Activated CD8-positive, alpha-beta memory T cell treated with anti-CD3 and anti-CD28 coated beads for 4 hours (primary cell): Measurements from ENCODE around the gene RNF121.
A peak's percentile ranks its signal among the peaks of the same experiment; 100 is the strongest.

Source experiments
- DNase-seq, 2 donors: peaks; one replicate each; pipeline ENCODE4 v3.0.0-alpha.2; 2020; ENCODE audit warnings: low read depth in 2 of 2

RNF121 gene

DNA sequence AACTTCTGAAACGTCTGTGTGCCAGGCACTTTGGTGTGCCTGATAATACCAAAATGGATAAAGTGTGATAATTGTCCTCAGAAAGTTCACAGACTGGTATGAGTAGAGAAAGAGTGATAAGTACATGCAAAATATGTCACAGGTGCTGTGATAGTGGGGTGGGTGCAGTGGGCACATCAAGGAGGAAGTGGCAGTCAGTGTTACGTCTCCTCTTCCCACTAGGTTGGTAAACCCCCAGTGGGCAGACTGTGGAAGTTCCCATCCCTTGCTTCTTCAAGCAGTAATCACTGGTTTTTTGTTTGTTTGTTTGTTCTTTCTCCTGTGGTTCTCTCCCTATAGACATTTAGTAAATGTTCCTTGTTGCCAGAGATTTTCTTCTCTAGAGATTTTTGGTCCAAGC lies 5.4 kb downstream of the RNF121 start:
- no peak for DNase-seq

- no peak for DNase-seq
These were observed 6.6 kb downstream of the RNF121 start for GRCh38 chr11:71935338-71935925.

DNA sequence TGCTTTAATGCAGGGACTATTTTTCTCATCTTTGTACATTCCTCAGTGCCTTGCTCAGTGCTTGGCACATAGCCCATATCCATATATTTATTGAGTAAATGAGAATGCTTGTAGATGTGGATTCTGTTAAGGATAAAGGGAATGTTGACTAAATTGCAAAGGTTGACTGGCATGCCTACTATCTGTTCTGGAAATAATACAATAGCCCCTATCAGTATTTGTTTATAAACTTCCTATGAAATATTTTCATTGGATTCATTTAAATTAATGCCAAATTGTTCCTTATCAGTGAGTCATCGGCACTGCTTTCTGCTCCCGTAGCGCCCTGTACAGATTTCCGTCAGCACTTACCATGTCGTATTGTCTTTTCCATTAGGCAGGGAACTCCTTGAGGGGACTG lies 8.0 kb downstream of the RNF121 start:
- no peak for DNase-seq

DNA sequence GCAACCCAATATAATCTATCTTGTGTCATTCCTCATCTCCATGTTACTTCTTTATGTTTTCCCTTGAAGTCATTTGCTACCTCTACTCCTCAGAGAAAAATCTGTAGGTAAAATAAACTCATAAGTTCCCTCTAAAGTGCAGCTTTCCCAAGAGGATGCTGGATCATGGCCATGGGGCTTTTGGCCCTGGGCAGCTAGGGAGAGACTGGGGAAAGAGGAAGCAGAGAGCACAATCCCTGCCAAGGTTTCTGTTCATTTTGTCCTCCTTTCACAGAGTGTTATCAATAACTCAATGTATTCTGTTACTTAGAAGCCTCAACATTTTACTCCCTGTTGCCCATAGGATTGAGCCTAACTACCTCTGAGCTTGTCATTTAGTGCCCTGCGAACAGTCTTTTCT lies 9.0 kb downstream of the RNF121 start:
- no peak for DNase-seq

DNA sequence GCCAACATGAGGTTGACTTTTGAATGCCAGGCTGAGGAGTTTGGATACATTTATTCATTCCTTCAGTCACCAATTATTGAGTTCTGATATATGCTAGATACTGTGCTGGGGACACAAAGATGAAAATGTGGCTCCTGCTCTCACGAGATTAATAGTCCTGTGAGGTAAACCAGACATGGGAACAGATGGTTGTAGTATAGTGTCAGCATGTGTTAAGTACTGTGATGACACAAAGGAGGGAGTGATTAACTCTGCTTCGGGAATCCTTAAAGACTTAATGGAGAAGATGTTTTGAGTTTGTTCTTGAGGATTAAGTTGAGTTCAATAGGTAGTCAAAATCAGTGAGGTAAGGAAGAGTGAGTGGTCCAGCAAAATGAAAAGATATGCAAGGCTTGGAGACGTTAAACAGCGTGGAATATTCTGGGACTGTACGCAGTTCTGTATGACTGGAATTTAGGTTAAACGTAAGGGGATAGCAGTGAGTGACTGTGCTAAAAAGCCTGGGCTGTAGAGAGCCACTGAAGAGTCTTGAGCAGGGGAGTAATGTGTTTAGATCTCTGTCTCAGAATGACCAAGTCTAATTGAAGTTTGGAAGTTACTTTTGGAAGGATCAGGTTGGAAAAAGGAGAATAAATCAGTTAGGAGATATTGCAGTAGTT lies 11.8 kb downstream of the RNF121 start:
- no peak for DNase-seq

DNA sequence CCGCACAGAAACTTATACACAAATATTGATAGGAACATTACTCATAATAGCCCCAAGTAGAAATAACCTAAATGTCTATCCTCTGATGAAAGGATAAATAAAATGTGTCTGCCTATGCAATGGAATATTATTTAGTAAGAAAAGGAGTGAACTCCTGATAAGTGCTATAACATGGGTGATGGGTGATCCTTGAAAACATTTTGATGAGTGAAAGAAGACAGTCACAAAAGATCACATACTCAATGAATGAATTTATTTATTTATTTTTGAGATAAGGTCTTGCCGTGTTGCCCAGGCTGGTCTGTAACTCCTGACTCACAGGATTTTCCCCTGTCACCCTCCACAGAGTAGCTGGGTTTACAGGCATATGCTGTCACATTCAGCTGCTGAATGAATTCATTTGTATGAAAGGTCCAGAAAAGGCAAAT lies 17.3 kb downstream of the RNF121 start:
- no peak for DNase-seq

GRCh38 chr11:71947498-71947897 lies 18.7 kb downstream of the RNF121 start:
- DNase-seq, result no peak

DNA sequence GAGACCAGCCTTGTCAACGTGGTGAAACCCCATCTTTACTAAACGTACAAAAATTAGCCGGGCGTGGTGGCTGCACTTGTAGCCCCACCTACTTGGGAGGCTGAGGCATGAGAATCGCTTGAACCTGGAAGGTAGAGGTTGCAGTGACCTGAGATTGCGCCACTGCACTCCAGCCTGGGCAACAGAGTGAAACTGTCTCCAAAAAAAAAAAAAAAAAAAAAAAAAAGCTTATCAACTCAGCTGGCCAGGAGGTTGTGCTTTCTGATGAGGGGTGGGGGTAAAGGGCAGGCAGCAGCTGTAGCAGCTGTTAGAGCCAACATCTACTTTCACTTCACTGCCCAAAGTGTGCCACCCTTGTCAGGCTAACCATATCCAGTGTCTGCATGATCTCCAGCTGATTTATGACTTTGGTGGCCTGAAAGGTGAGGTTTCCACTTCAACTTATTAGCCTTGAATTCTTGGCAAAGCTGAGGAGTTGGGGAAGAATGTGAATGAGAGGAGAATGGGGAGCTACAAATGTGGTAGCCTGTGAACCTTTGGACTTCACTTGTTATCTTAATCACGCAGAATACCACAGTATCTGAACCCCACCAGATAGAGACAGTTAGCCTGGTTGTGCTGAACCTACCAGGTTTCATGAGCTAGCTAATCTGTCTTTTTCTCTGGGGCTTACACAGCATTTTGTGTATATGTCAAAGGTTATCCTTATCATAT lies 19.6 kb downstream of the RNF121 start:
- DNase-seq, result no peak

- DNase-seq, result no peak
These were observed 20.2 kb downstream of the RNF121 start for GRCh38 chr11:71949034-71949433.

- no peak for DNase-seq
These were observed 23.0 kb downstream of the RNF121 start for GRCh38 chr11:71951741-71952310.

DNA sequence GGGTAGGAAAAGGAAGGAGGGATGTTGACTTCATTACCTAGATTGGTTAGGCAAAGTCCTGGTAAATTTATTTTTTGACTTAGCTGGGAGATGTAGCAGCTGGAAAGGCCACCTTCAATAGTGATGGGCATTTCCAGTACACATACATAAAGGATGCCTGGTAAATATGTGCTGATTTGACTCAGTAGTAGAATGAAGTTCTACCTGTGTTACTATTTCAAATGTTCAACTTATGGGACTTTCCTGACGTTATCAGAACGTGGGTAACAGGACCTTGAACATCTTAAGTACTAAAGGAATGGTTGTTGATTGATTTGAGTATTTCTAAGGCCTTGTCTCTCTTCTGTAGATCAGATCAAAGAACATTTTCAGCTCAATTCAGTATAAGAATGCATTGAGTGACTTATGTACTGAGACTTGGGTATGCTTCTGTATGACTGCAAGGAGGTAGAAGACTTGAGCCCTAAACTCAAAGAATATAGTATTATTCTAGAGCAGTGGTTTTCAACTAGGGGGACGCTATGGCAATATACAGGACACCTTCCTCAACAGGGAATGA lies 27.1 kb downstream of the RNF121 start:
- no peak for DNase-seq

DNA sequence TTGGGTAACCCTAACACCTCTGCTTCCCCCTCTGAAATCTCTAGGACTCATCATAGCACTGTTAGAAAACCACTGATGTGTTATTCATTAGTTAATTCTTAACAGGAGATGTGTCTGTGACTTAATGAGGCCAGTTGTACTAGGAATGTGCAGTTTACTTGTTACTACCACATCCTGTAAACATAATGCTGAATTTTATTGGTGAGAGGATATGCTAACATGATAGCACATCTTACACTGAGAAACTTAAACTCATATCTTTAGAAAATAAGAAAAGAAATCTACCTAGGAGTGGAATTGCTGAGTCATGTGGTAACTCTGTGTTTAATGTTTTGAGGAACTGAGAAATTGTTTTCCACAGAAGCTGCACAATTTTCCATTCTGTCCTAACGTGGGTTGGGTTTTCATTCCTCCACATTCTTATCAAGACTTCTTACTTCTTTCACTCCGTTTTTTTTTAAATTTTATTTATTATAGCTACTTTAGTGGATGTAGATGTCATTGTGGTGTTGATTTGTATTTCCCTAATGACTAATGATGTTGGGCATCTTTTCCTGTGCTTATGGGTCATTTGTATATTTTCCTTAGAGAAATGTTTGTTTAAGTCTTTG lies 33.7 kb downstream of the RNF121 start:
- DNase-seq, result no peak

- DNase-seq, result no peak
These were observed 34.6 kb downstream of the RNF121 start for GRCh38 chr11:71963468-71963867.

DNA sequence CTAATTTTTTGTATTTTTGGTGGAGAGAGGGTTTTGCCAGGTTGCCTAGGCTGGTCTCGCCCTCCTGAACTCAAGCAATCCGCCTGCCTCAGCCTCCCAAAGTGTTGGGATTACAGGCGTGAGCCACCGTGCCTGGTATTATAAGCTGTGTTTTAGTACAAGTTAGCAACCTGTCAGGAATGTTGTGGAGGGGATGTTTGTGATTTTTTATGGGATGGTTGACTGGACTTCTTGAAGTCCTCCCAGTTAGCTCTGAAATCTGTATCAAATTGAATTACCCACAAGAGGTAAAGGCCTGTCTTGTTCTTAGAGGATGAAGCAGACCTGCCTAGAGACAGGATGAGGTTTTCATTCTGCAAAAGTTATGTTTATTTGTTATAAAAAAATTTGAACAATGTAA lies 35.8 kb downstream of the RNF121 start:
- DNase-seq, result no peak

DNA sequence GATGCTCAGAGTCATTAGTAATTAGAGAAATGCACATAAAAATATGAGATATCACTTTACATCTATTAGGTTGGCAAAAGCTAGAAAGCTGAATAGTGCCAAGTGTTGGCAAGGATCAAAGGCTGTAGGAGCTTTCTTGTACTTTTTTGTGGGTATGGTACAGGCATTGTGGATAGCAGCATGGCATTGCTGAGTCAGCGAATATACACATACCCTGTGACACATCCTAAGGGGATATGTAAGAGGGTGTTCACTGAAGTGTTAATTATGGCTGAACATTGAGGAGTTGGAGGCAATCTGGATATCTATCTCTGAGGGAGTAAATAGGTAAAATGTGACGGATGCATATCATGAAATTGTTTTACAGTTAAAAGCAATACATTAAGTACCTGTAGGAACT lies 42.8 kb downstream of the RNF121 start:
- DNase-seq, result no peak

- no peak for DNase-seq
These were observed 47.7 kb downstream of the RNF121 start for GRCh38 chr11:71976551-71976950.

DNA sequence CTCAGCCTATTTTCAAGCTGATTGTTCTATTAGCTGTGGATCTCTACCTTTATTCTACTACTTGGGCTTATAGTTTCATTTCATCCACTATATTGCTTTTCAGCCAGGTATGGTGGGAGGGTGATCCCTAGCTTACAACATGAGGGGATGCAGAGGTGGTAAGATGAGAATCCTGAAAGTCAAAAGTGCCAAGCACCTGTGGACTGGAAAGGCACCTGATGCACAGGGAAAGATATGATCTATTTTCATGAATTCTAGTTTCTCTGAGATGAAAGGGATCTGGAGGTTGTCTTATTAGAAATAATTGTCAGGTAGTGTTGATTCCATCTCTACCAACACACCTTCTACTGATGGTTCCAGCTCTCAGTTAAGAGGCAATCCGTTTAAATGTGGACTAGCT lies 48.2 kb downstream of the RNF121 start:
- no peak for DNase-seq

- DNase-seq, result peak; percentile 7 to 11
These were observed 49.0 kb downstream of the RNF121 start for GRCh38 chr11:71977743-71978418.

GRCh38 chr11:71979094-71979493 lies 50.2 kb downstream of the RNF121 start:
- DNase-seq, result no peak

- no peak for DNase-seq
These were observed 50.8 kb downstream of the RNF121 start for GRCh38 chr11:71979602-71980001.

DNA sequence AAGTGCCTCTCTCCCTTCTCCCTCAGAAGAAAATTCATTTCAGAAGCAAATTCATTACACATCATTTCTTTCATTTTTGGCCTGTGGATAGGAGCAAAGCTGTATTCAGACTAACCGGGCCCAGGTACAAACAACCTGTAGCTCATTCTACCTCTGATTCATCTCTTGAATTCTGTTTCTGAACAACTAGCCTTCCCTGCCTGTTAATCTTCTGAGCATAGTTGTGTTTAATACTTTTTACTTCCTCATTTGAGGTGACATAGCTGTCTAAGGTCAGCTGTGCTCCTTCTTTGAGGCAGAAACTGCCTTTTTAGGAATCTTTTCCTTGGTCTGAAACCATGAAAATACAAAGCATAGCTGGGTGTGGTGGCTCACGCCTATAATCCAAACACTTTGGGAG lies 57.3 kb downstream of the RNF121 start:
- no peak for DNase-seq

DNA sequence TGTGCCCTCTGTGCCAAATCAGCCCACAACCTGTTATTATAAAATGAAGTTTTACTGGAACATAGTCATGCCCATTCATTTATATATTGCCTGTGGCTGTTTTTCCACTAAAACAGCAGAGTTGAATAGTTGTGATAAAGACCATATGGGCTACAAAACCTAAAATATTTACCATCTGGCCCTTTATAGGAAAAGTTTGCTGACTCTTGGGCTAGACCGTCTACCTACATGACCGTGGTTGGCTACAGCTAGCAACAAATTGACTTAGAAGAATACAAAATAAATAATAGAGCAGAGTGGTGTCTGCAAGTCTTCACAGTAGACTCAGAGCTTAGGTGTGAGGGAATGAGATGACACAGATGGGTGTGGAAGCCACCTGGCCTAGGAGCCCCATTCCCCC lies 58.7 kb downstream of the RNF121 start:
- DNase-seq, result no peak
